Right atrium auricular region (tissue), 2 donors: ENCODE results near the gene RBP7. TPM values are rescaled to one million over a fixed set of nuclear protein-coding genes. Genes with fewer than 3 reads are reported as not detected.

ENCODE experiments used
- DNase-seq: peaks from one replicate; pipeline ENCODE4 v3.0.0-alpha.2; 2019; ENCODE audit warnings: low spot score
- H3K27ac ChIP-seq, 2 donors: fragments of 200-600 bp; sonication (generic); 1 replicate in 1 of 2; 2 replicates in 1 of 2; pipeline ENCODE4 v1.5.1; 2016 to 2019
- H3K27me3 ChIP-seq, 2 donors: fragments of 200-600 bp; sonication (generic); one replicate each; pipeline versions ENCODE4 v1.5.1 to v1.6.0; 2017 to 2019
- H3K36me3 ChIP-seq: fragments of 200-600 bp; sonication (generic); one replicate; pipeline ENCODE4 v1.5.1; 2016
- H3K4me1 ChIP-seq, 2 donors: fragments of 200-600 bp; sonication (generic); one replicate each; pipeline versions ENCODE4 v1.5.1 to v1.6.0; 2017 to 2019
- H3K4me3 ChIP-seq, 2 donors: fragments of 200-600 bp; sonication (generic); 1 replicate in 1 of 2; 2 replicates in 1 of 2; pipeline ENCODE4 v1.5.1; 2017 to 2019; ENCODE audit warnings: mild to moderate bottlenecking in 1 of 2, moderate library complexity in 1 of 2
- H3K9me3 ChIP-seq, 2 donors: fragments of 200-600 bp; sonication (generic); one replicate each; pipeline ENCODE4 v1.5.1; 2019
- total RNA-seq, 2 donors: library from RNA; depleted of rRNA; stranded (reverse); fragments of >200 nt; gene quantifications; one replicate each; pipeline ENCODE4 v1.1.0, GENCODE V29; 2016
- TF ChIP-seq, protein P1 (sequence below), 2 donors: fragments of 200-600 bp; sonication (generic); IDR thresholded peaks; one replicate each; pipeline ENCODE4 v1.5.1; 2019; ENCODE audit warnings: antibody characterized with exemption in 2 of 2

The RBP7 gene
- 10 to 100 TPM; 31.4 to 33.9 TPM for total RNA-seq

DNA sequence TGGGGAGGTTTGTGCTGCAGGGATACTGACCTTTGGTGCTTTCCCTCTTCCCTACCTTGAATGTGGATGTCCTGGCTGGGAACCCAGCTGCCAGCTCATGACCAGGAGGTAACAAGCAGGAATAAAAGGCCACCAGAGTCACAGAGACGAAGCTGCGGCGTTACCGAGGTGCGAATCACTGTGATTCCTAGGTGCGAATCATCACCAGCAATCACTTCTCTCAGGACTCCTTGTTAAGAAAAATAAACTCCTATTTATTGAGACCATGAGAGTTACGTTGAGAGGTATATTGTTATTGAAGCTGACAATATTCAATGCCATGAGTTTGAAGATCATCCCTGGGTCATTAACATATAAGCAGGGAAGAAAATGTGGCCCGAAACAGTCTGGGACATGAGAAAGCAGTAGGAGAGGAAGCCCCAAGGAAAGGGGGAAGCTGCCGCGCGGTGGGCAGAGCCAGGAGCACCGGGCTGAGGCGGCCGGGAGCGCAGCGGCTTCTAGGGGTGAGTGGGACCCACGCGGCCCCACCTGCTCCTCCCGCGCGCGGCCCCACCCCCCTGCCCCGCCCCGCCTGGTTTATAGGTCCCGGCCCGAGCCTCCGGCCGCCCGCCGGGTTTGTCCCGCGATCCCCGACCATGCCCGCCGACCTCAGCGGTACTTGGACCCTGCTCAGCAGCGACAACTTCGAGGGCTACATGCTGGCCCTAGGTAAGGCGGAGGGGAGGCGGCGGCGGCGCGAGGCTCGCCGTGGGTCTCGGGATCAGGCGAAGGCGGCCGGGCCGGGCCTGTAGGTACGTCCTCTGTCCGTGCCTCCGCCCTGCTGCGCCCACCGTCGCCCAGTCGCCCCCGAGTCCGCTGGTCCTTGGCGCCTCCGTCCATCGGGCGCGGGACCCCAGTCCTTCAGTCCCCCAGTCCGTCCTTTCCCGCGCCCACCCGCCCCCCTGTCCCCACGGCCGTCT is at the start of gene RBP7:
TSS of gene RBP7 (plus strand) at position 605 of the 959 bp plus-strand sequence. CDS start at position 636, 31 bp downstream.
- peaks cover 0 to 23% of the 10 kb centered on the region in 2 donors for H3K4me1 ChIP-seq
- no peaks in the 10 kb centered on the region for H3K36me3 ChIP-seq
- H3K9me3 ChIP-seq = no peaks in the 10 kb centered on the region
- peak within 1 kb of the TSS; percentile 58 to 71 for H3K27ac ChIP-seq
- H3K27me3 ChIP-seq = no peaks in the 10 kb centered on the region
- H3K4me3 ChIP-seq = peak within 1 kb of the TSS; percentile 48 to 64
- no peak for DNase-seq
- TF ChIP-seq, protein P1, sequence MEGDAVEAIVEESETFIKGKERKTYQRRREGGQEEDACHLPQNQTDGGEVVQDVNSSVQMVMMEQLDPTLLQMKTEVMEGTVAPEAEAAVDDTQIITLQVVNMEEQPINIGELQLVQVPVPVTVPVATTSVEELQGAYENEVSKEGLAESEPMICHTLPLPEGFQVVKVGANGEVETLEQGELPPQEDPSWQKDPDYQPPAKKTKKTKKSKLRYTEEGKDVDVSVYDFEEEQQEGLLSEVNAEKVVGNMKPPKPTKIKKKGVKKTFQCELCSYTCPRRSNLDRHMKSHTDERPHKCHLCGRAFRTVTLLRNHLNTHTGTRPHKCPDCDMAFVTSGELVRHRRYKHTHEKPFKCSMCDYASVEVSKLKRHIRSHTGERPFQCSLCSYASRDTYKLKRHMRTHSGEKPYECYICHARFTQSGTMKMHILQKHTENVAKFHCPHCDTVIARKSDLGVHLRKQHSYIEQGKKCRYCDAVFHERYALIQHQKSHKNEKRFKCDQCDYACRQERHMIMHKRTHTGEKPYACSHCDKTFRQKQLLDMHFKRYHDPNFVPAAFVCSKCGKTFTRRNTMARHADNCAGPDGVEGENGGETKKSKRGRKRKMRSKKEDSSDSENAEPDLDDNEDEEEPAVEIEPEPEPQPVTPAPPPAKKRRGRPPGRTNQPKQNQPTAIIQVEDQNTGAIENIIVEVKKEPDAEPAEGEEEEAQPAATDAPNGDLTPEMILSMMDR (IDR thresholded peaks at IDR 0.05) = no peak

DNA sequence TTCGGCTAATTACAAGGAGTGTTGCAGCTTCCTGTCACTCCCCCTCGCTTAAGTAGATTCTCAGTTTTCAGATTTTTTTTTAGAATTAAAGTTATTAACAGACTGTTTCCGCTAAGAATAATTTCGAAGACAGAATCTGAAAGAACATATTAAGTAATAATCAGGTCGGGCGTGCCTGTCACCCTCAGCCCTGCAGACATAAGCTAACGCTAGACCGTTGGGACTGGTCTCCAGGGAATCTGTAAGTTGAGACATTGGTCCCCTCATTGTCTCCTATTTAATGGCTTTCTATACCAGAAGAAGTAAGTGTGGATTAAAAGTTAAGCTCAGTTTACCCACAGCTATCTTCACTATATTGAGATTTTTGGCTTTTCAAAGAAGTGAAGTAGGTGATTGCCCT is 39.3 kb upstream of the RBP7 start:
- TF ChIP-seq, protein P1 (IDR thresholded peaks at IDR 0.05) = no peak
- Histone ChIP-seq H3K9me3 (no peaks in the 10 kb centered on the region), H3K4me3 (no peak overlapping the region), H3K4me1 (no peaks in the 10 kb centered on the region), H3K27ac (no peak overlapping the region), H3K27me3 (no peaks in the 10 kb centered on the region), H3K36me3 (no peaks in the 10 kb centered on the region)
- DNase-seq = no peak

DNA sequence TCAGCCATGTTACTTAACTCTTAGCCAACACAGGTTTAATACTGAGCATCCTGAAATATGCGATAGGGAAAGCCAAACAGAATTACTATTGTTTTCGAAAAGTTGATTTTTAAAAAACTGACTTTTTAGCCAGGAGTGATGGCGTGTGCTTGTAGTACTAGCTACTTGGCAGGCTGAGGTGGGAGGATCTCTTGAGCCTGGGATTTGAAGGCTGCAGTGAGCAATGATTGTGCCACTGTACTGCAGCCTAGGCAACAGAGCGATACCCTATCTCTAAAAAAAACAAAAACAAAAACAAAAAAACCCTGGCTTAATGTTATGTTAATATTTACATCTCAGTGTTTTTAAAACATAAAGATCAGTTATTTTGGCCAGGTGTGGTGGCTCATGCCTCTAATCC is 37.0 kb upstream of the RBP7 start:
- H3K4me3 ChIP-seq = no peak overlapping the region
- no peak for DNase-seq
- H3K4me1 ChIP-seq = no peaks in the 10 kb centered on the region
- no peaks in the 10 kb centered on the region for H3K27me3 ChIP-seq
- no peak overlapping the region for H3K27ac ChIP-seq
- no peaks in the 10 kb centered on the region for H3K36me3 ChIP-seq
- TF ChIP-seq, protein P1 (IDR thresholded peaks at IDR 0.05) = no peak
- no peaks in the 10 kb centered on the region for H3K9me3 ChIP-seq

DNA sequence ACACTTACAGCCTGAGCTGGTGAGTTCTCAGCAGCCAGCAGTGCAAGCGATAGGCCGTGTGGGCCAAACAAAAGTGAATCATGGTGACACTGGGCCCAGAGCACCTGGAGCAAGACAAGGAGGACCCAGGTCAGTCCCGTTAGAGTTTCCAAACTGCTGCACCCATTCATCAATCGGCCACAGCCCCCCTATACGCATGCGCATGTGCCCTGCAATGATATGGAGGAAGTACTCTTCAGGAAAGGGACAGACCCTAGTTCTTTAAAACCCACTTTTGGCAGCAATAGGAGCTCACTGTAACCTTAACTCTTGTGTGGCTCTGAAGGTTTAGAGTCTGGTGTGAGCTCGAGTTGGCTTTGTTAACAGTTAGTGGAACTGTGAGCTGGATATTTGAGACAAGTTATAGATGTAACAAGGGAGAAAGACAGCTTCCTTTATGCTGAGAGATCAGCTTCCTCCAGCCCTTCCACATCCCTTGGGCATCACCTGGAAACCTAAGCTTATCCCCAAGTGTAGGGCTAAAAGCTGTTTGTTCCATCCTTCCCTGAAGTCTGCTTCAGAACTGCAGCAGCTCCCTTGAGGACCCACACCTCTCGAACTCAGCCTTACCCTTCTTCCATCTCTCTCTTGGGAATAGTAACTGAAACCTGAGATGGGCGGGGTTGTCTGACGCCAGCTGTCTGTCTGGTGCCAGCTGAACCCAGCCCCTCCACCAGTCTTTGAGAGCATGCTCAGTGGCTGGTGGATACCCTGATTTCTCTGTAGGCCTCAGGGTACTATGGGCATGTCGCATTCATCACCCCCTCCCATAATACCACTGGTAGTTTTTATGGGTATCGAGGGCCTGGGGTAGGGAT is 36.1 kb upstream of the RBP7 start:
- Histone ChIP-seq H3K4me1 (no peaks in the 10 kb centered on the region), H3K27ac (no peak overlapping the region), H3K36me3 (no peaks in the 10 kb centered on the region), H3K27me3 (no peaks in the 10 kb centered on the region), H3K9me3 (no peaks in the 10 kb centered on the region), H3K4me3 (no peak overlapping the region)
- TF ChIP-seq, protein P1 (IDR thresholded peaks at IDR 0.05) = no peak
- no peak for DNase-seq

DNA sequence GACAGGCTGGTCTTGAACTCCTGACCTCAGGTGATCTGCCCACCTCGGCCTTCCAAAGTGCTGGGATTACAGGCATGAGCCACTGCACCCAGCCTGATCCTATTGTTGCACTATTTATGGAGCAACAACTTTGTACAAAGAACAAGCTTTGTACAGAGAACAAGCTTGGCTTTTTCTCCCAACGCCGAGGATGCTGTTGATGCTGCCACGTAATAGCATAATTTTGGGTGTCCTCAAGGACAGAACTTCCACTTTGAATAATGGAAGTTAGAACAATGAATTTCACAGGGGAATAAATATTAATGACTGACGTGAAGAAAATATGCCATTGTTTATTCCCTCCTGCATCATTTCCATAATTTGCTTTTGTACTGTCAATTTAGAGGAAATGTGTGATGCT is 12.8 kb upstream of the RBP7 start:
- Histone ChIP-seq H3K9me3 (no peaks in the 10 kb centered on the region), H3K4me1 (peaks cover 0 to 4% of the 10 kb centered on the region in 2 donors), H3K4me3 (no peak overlapping the region), H3K36me3 (peaks cover 23% of the 10 kb centered on the region), H3K27ac (peak overlapping the region in 1 of 2 donors; percentile 49), H3K27me3 (no peaks in the 10 kb centered on the region)
- no peak for DNase-seq
- TF ChIP-seq, protein P1 (IDR thresholded peaks at IDR 0.05) = no peak
